HepG2 (cell line): Measurements from ENCODE around the gene RASAL1. TPM values are rescaled to one million over a fixed set of nuclear protein-coding genes. Genes with fewer than 3 reads are reported as not detected.

ENCODE experiments used
- ATAC-seq: fragments of 200-7000 bp; cut with Tn5 transposase; 3 replicates; pipeline ENCODE4 v1.9.1; 2020; ENCODE audit warnings: mild to moderate bottlenecking, moderate library complexity
- BruUV-seq: library from RNA; stranded (reverse); fragments of 400-500 nt; replicated peaks from 2 replicates; lab custom pipeline; 2021; lab: Mats Ljungman, UMichigan
- CTCF ChIA-PET: fragments of 300-600 bp; formaldehyde crosslinking; extraction: SDS; loops from one replicate; lab custom pipeline; 2021; ENCODE audit warnings: low total read pairs, inconsistent platforms, low intra/inter-chr PET ratio; lab: Yijun Ruan, JAX
- POLR2A ChIA-PET: fragments of 350-600 bp; sonication (Branson Sonifier 250); formaldehyde crosslinking; loops from one replicate; lab custom pipeline; 2020; ENCODE audit warnings: antibody characterized with exemption, inconsistent platforms; lab: Yijun Ruan, JAX
- DNase-seq: peaks from one replicate; pipeline ENCODE4 v3.0.0-alpha.2; 2015; ENCODE audit warnings: low spot score
- FAIRE-seq: peaks from 3 replicates; lab custom pipeline; 2011; peaks lifted over from hg19 to GRCh38; lab: Jason Lieb, UNC
- H2AFZ ChIP-seq: one replicate; pipeline ENCODE4 v1.6.1; 2011; ENCODE audit warnings: low read length, inconsistent platforms
- H3K27ac ChIP-seq: fragments of 300-600 bp; 3 replicates; pipeline ENCODE4 v1.8.0; 2011; ENCODE audit warnings: mixed run types, mild to moderate bottlenecking, mixed read lengths, low read length, inconsistent platforms; ENCODE audit not compliant: insufficient read depth; ENCODE audit errors: extremely low read length
- H3K27me3 ChIP-seq, 2 experiments: fragments of 200-600 bp in 1 of 2; 2 replicates in 1 of 2; 3 replicates in 1 of 2; pipeline versions ENCODE4 v1.6.0 to v1.8.0; 2011; ENCODE audit warnings: low read length in 2 of 2, mild to moderate bottlenecking in 2 of 2, moderate library complexity in 2 of 2, inconsistent platforms in 1 of 2; ENCODE audit not compliant: insufficient read depth in 2 of 2, control insufficient read depth in 1 of 2
- H3K36me3 ChIP-seq, 2 experiments: fragments of 200-600 bp in 1 of 2; replicated peaks in 1 of 2; 2 replicates in 1 of 2; 3 replicates in 1 of 2; pipeline versions ENCODE4 v1.5.1 to v1.8.0; 2011; ENCODE audit warnings: low read length in 2 of 2, inconsistent platforms in 1 of 2; ENCODE audit not compliant: insufficient read depth in 2 of 2, control insufficient read depth in 1 of 2
- H3K4me1 ChIP-seq: 2 replicates; pipeline ENCODE4 v1.5.1; 2012; ENCODE audit warnings: low read length, inconsistent platforms; ENCODE audit not compliant: insufficient read depth
- H3K4me2 ChIP-seq: 2 replicates; pipeline ENCODE4 v1.6.0; 2011; ENCODE audit warnings: low read depth, low read length, inconsistent platforms
- H3K4me3 ChIP-seq, 3 experiments: fragments of 200-600 bp in 1 of 3; sonication (generic), shearing (Covaris generic) in 1 of 3; replicated peaks in 1 of 3; 2 replicates each; pipeline ENCODE4 v1.5.1; 2011 to 2016; ENCODE audit warnings: low read length in 3 of 3, inconsistent platforms in 2 of 3, low read depth in 2 of 3, mild to moderate bottlenecking in 2 of 3, control low read depth in 1 of 3, mixed read lengths in 1 of 3; ENCODE audit not compliant: insufficient read depth in 1 of 3
- H3K79me2 ChIP-seq: one replicate; pipeline ENCODE4 v1.6.1; 2011; ENCODE audit warnings: low read length, inconsistent platforms; ENCODE audit not compliant: insufficient read depth
- H3K9ac ChIP-seq: 2 replicates; pipeline ENCODE4 v1.6.0; 2011; ENCODE audit warnings: mild to moderate bottlenecking, low read depth, low read length, inconsistent platforms; ENCODE audit not compliant: insufficient read depth
- H3K9me3 ChIP-seq: 2 replicates; pipeline ENCODE4 v1.5.1; 2012; ENCODE audit warnings: mild to moderate bottlenecking, low read length
- H4K20me1 ChIP-seq: 2 replicates; pipeline ENCODE4 v1.6.0; 2011; ENCODE audit warnings: inconsistent platforms, mild to moderate bottlenecking, low read length, moderate library complexity; ENCODE audit not compliant: insufficient read depth
- GLI4 ChIP-seq: sonication (generic); formaldehyde crosslinking; IDR thresholded peaks from 2 replicates; pipeline ENCODE4 v1.5.1; 2020; ENCODE audit warnings: missing genetic modification reagents, mild to moderate bottlenecking, moderate library complexity, borderline replicate concordance
- SNRNP70 ChIP-seq: fragments of 200-400 bp; formaldehyde crosslinking; IDR thresholded peaks from 2 replicates; pipeline ENCODE4 v1.6.1; 2017; ENCODE audit warnings: mild to moderate bottlenecking, low read depth, low read length, moderate library complexity
- SRY ChIP-seq: sonication (generic); formaldehyde crosslinking; IDR thresholded peaks from 2 replicates; pipeline ENCODE4 v1.8.0; 2022; ENCODE audit warnings: mild to moderate bottlenecking, missing genetic modification reagents
- TARDBP ChIP-seq: sonication (generic); formaldehyde crosslinking; IDR thresholded peaks from 2 replicates; pipeline ENCODE4 v1.8.0; 2022; ENCODE audit warnings: mild to moderate bottlenecking, missing genetic modification reagents
- ZBTB2 ChIP-seq: sonication (generic); formaldehyde crosslinking; IDR thresholded peaks from 2 replicates; pipeline ENCODE4 v1.8.0; 2022; ENCODE audit warnings: low read depth, missing genetic modification reagents
- ZNF367 ChIP-seq: sonication (generic); formaldehyde crosslinking; IDR thresholded peaks from 2 replicates; pipeline ENCODE4 v1.4.0; 2020; ENCODE audit warnings: missing genetic modification reagents, borderline replicate concordance
- ZNF563 ChIP-seq: sonication (generic); formaldehyde crosslinking; IDR thresholded peaks from 2 replicates; pipeline ENCODE4 v1.8.0; 2022; ENCODE audit warnings: mild to moderate bottlenecking, moderate library complexity, missing genetic modification reagents
- WGBS: methylation state at CpG from one replicate; pipeline ENCODE4 v1.1.6; 2017; ENCODE audit warnings: low lambda C conversion rate; 5-methylcytosine and 5-hydroxymethylcytosine counted together
- in situ Hi-C: cut with HindIII; loops from 2 replicates; pipeline ENCODE4 v1.10.0; 2017; ENCODE audit warnings: low pct_unique_long_range_greater_than_20kb; ENCODE audit not compliant: extremely low pct_ligation_motif_present
- intact Hi-C: fragments of 100-400 bp; cut with micrococcal nuclease; formaldehyde crosslinking; loops from one replicate; pipeline ENCODE4 v1.10.0; 2022; ENCODE audit not compliant: unreplicated experiment
- polyA plus RNA-seq, 8 experiments: library from polyadenylated mRNA; depleted of rRNA in 3 of 8; stranded (reverse) in 7 of 8; unstranded in 1 of 8; fragments of >200 nt; fragmentation: Illumina TruSeq in 4 of 8; extraction: Trizol in 4 of 8; gene quantifications; 2 replicates each; pipeline versions ENCODE4 v1.2.1 to v1.2.3, GENCODE V29; 2011 to 2016; ENCODE audit warnings: low read depth in 4 of 8, missing spikeins in 1 of 8, mixed read lengths in 1 of 8; ENCODE audit not compliant: insufficient read depth in 1 of 8
- total RNA-seq, 5 experiments: library from RNA; depleted of rRNA; stranded (reverse); fragments of >200 nt; fragmentation: Illumina TruSeq; extraction: Trizol; gene quantifications; 2 replicates each; pipeline ENCODE4 v1.2.3, GENCODE V29; 2016; ENCODE audit warnings: low read depth in 1 of 5
- TF ChIP-seq, protein P1 (sequence below), 2 experiments: fragments of 450-650 bp in 1 of 2; sonication (generic) in 1 of 2; formaldehyde crosslinking; IDR thresholded peaks; 2 replicates each; pipeline versions ENCODE4 v1.5.0 to v1.8.0; 2020 to 2022; ENCODE audit warnings: mild to moderate bottlenecking in 1 of 2, missing genetic modification reagents in 1 of 2
- TF ChIP-seq, protein P2 (sequence below): sonication (generic); formaldehyde crosslinking; IDR thresholded peaks from 2 replicates; pipeline ENCODE4 v1.4.0; 2020; ENCODE audit warnings: missing genetic modification reagents, borderline replicate concordance

The RASAL1 gene
- total and polyA plus RNA-seq, 2 of the 13 experiments (the other 11 are each of a cell fraction or from before 2014, with no cell fraction given): not detected

DNA sequence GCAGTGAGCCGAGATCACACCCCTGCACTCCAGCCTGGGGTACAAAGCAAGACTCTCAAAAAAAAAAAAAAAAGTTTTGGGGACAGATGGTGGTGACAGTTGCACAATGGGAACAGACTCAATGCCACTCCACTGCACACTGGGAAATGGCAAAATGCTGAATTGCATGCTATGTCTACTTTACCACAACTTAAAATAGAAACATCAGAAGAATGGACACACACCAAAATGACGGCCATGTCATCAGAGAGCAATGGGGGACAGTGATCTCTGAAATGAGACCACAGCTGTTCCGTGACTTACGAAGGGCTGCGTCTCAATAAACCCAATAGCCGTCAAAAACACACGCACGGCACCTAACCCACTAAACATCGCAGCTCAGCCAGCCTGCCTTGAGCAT, 36.0 kb upstream of the RASAL1 start:
- FAIRE-seq (no peak), ATAC-seq (no peak), DNase-seq (no peak)
- no peak overlapping the region for H3K4me3 ChIP-seq
- H3K9ac ChIP-seq: no peak overlapping the region
- no peaks in the 10 kb centered on the region for H3K9me3 ChIP-seq
- ChIA-PET POLR2A (no interaction called here), CTCF (no interaction called here)
- H3K27me3 ChIP-seq: no peaks in the 10 kb centered on the region
- intact Hi-C loops (no loop called here), in situ Hi-C loops (no loop called here)
- H3K36me3 ChIP-seq: peaks cover 43 to 75% of the 10 kb centered on the region in 2 experiments
- 99% methylated on average over 9 of the region's 9 CpGs for WGBS
- H4K20me1 ChIP-seq: peaks cover 4% of the 10 kb centered on the region; the same call in 1 of the 2 replicates
- no peaks in the 10 kb centered on the region for H3K79me2 ChIP-seq
- no peaks in the 10 kb centered on the region for H3K4me1 ChIP-seq
- no peak overlapping the region for H3K27ac ChIP-seq
- H3K4me2 ChIP-seq: no peak overlapping the region
- no peak for TF ChIP-seq GLI4 (CRISPR knock-in tag)
- BruUV-seq: no TSS peak
- H2AFZ ChIP-seq: no peak overlapping the region

GRCh38 chr12:113170926-113171325, 35.4 kb upstream of the RASAL1 start:
- no TSS peak for BruUV-seq
- Histone ChIP-seq H3K27ac (no peak overlapping the region), H3K36me3 (peaks cover 47 to 77% of the 10 kb centered on the region in 2 experiments), H2AFZ (no peak overlapping the region), H3K9me3 (no peaks in the 10 kb centered on the region), H3K4me3 (no peak overlapping the region), H3K9ac (no peak overlapping the region), H3K27me3 (no peaks in the 10 kb centered on the region), H3K4me2 (no peak overlapping the region), H4K20me1 (peaks cover 4% of the 10 kb centered on the region; the same call in 1 of the 2 replicates), H3K79me2 (no peaks in the 10 kb centered on the region), H3K4me1 (no peaks in the 10 kb centered on the region)
- FAIRE-seq: no peak
- DNase-seq: no peak
- ChIA-PET POLR2A (no interaction called here), CTCF (no interaction called here)
- no peak for ATAC-seq
- intact Hi-C loops: no loop called here
- WGBS: 92% methylated on average over 4 of the region's 4 CpGs
- in situ Hi-C loops: no loop called here
- TF ChIP-seq, protein P1, sequence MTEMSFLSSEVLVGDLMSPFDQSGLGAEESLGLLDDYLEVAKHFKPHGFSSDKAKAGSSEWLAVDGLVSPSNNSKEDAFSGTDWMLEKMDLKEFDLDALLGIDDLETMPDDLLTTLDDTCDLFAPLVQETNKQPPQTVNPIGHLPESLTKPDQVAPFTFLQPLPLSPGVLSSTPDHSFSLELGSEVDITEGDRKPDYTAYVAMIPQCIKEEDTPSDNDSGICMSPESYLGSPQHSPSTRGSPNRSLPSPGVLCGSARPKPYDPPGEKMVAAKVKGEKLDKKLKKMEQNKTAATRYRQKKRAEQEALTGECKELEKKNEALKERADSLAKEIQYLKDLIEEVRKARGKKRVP (CRISPR knock-in tag; IDR thresholded peaks at IDR 0.05): no peak
- no peak for TF ChIP-seq ZNF367 (CRISPR knock-in tag)
- no peak for TF ChIP-seq SNRNP70
- TF ChIP-seq, protein P2, sequence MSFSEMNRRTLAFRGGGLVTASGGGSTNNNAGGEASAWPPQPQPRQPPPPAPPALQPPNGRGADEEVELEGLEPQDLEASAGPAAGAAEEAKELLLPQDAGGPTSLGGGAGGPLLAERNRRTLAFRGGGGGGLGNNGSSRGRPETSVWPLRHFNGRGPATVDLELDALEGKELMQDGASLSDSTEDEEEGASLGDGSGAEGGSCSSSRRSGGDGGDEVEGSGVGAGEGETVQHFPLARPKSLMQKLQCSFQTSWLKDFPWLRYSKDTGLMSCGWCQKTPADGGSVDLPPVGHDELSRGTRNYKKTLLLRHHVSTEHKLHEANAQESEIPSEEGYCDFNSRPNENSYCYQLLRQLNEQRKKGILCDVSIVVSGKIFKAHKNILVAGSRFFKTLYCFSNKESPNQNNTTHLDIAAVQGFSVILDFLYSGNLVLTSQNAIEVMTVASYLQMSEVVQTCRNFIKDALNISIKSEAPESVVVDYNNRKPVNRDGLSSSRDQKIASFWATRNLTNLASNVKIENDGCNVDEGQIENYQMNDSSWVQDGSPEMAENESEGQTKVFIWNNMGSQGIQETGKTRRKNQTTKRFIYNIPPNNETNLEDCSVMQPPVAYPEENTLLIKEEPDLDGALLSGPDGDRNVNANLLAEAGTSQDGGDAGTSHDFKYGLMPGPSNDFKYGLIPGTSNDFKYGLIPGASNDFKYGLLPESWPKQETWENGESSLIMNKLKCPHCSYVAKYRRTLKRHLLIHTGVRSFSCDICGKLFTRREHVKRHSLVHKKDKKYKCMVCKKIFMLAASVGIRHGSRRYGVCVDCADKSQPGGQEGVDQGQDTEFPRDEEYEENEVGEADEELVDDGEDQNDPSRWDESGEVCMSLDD (CRISPR knock-in tag): no peak
- TF ChIP-seq TARDBP (CRISPR knock-in tag): no peak
- no peak for TF ChIP-seq SRY (CRISPR knock-in tag)
- no peak for TF ChIP-seq ZNF563 (CRISPR knock-in tag)
- no peak for TF ChIP-seq ZBTB2 (CRISPR knock-in tag)
